ENCODE measurements around the gene IFITM1.
"Not testable (repeated sequence)": the region's sequence is repeated elsewhere in the genome, so short reads cannot be mapped to it uniquely, and the experiment has no call there.

Gene IFITM1

GRCh38 chr11:279966-280705, 33.7 kb upstream of the IFITM1 start:
- peaks cover 55% of the 10 kb centered on the region for H3K4me1 Mint-ChIP-seq (ENCODE audit: low read depth)
- peaks cover 32% of the 10 kb centered on the region for H3K27me3 Mint-ChIP-seq
- peaks cover 6% of the 10 kb centered on the region for H3K36me3 Mint-ChIP-seq (ENCODE audit: low read depth)
- H3K27ac Mint-ChIP-seq = no peak overlapping the region
- H3K9me3 Mint-ChIP-seq = peaks cover 15% of the 10 kb centered on the region
- peak overlapping the region; percentile 68 for H3K4me3 Mint-ChIP-seq

GRCh38 chr11:280706-281485, 32.9 kb upstream of the IFITM1 start:
- H3K27ac Mint-ChIP-seq = no peak overlapping the region
- H3K9me3 Mint-ChIP-seq = peaks cover 14% of the 10 kb centered on the region
- H3K4me1 Mint-ChIP-seq (ENCODE audit: low read depth) = peaks cover 55% of the 10 kb centered on the region
- peaks cover 32% of the 10 kb centered on the region for H3K27me3 Mint-ChIP-seq
- H3K36me3 Mint-ChIP-seq (ENCODE audit: low read depth) = peaks cover 6% of the 10 kb centered on the region
- H3K4me3 Mint-ChIP-seq = peak overlapping the region; percentile 68

- H3K27me3 Mint-ChIP-seq = peaks cover 32% of the 10 kb centered on the region
- peak overlapping the region; percentile 68 for H3K4me3 Mint-ChIP-seq
- peaks cover 4% of the 10 kb centered on the region for H3K36me3 Mint-ChIP-seq (ENCODE audit: low read depth)
- H3K27ac Mint-ChIP-seq = no peak overlapping the region
- H3K4me1 Mint-ChIP-seq (ENCODE audit: low read depth) = peaks cover 59% of the 10 kb centered on the region
- peaks cover 7% of the 10 kb centered on the region for H3K9me3 Mint-ChIP-seq
Measured at GRCh38 chr11:281486-282161, 32.2 kb upstream of the IFITM1 start.

GRCh38 chr11:282171-282570, 31.7 kb upstream of the IFITM1 start:
- H3K36me3 Mint-ChIP-seq (ENCODE audit: low read depth) = no peaks in the 10 kb centered on the region
- H3K9me3 Mint-ChIP-seq = peaks cover 3% of the 10 kb centered on the region
- H3K4me3 Mint-ChIP-seq = peak overlapping the region; percentile 68
- H3K4me1 Mint-ChIP-seq (ENCODE audit: low read depth) = peaks cover 60% of the 10 kb centered on the region
- H3K27ac Mint-ChIP-seq = no peak overlapping the region
- peaks cover 32% of the 10 kb centered on the region for H3K27me3 Mint-ChIP-seq

GRCh38 chr11:282630-283360, 31.0 kb upstream of the IFITM1 start:
- Mint-ChIP-seq H3K27ac (peak overlapping the region; percentile 14), H3K36me3 (ENCODE audit: low read depth) (peaks cover 1% of the 10 kb centered on the region), H3K9me3 (no peaks in the 10 kb centered on the region), H3K4me1 (ENCODE audit: low read depth) (peaks cover 58% of the 10 kb centered on the region), H3K27me3 (peaks cover 29% of the 10 kb centered on the region), H3K4me3 (peak overlapping the region; percentile 68)

- Mint-ChIP-seq H3K27ac (peak overlapping the region; percentile 5), H3K4me1 (ENCODE audit: low read depth) (peaks cover 55% of the 10 kb centered on the region), H3K4me3 (no peak overlapping the region), H3K9me3 (no peaks in the 10 kb centered on the region), H3K27me3 (peaks cover 24% of the 10 kb centered on the region), H3K36me3 (ENCODE audit: low read depth) (peaks cover 4% of the 10 kb centered on the region)
Measured at GRCh38 chr11:283405-284104, 30.3 kb upstream of the IFITM1 start.

- Mint-ChIP-seq H3K4me1 (ENCODE audit: low read depth) (peaks cover 52% of the 10 kb centered on the region), H3K4me3 (no peak overlapping the region), H3K27ac (no peak overlapping the region), H3K36me3 (ENCODE audit: low read depth) (peaks cover 4% of the 10 kb centered on the region), H3K27me3 (peaks cover 21% of the 10 kb centered on the region), H3K9me3 (no peaks in the 10 kb centered on the region)
Measured at GRCh38 chr11:284105-285020, 29.5 kb upstream of the IFITM1 start.

GRCh38 chr11:285021-285893, 28.6 kb upstream of the IFITM1 start:
- peaks cover 21% of the 10 kb centered on the region for H3K27me3 Mint-ChIP-seq
- H3K27ac Mint-ChIP-seq = no peak overlapping the region
- no peak overlapping the region for H3K4me3 Mint-ChIP-seq
- H3K9me3 Mint-ChIP-seq = no peaks in the 10 kb centered on the region
- H3K36me3 Mint-ChIP-seq (ENCODE audit: low read depth) = peaks cover 4% of the 10 kb centered on the region
- peaks cover 57% of the 10 kb centered on the region for H3K4me1 Mint-ChIP-seq (ENCODE audit: low read depth)

GRCh38 chr11:285894-286220, 28.0 kb upstream of the IFITM1 start:
- H3K4me1 Mint-ChIP-seq (ENCODE audit: low read depth) = peaks cover 54% of the 10 kb centered on the region
- peaks cover 4% of the 10 kb centered on the region for H3K36me3 Mint-ChIP-seq (ENCODE audit: low read depth)
- H3K27ac Mint-ChIP-seq = no peak overlapping the region
- H3K4me3 Mint-ChIP-seq = no peak overlapping the region
- peaks cover 18% of the 10 kb centered on the region for H3K27me3 Mint-ChIP-seq
- no peaks in the 10 kb centered on the region for H3K9me3 Mint-ChIP-seq

GRCh38 chr11:286977-287820, 26.6 kb upstream of the IFITM1 start:
- H3K4me3 Mint-ChIP-seq = peak overlapping the region; percentile 92
- not testable (repeated sequence) for H3K27me3 Mint-ChIP-seq; H3K9me3 Mint-ChIP-seq; H3K36me3 Mint-ChIP-seq (ENCODE audit: low read depth)
- H3K4me1 Mint-ChIP-seq (ENCODE audit: low read depth) = peaks cover 41% of the 10 kb centered on the region
- H3K27ac Mint-ChIP-seq = peak overlapping the region; percentile 74

GRCh38 chr11:287821-288477, 25.9 kb upstream of the IFITM1 start:
- H3K36me3 Mint-ChIP-seq (ENCODE audit: low read depth) = peaks cover 4% of the 10 kb centered on the region
- no peaks in the 10 kb centered on the region for H3K9me3 Mint-ChIP-seq
- H3K27me3 Mint-ChIP-seq = no peaks in the 10 kb centered on the region
- H3K27ac Mint-ChIP-seq = peak overlapping the region; percentile 97
- peak overlapping the region; percentile 92 for H3K4me3 Mint-ChIP-seq
- H3K4me1 Mint-ChIP-seq (ENCODE audit: low read depth) = peaks cover 33% of the 10 kb centered on the region

Data from stimulated activated naive CD8-positive, alpha-beta T cell treated with anti-CD3 and anti-CD28 coated beads, Interleukin-15, Interleukin-2, amounts not matched to agents 100 ng/mL and 50 ng/mL, for 24 hours (primary cell).